GM12878 (cell line): Measurements from ENCODE around the gene ASPHD1. TPM values are rescaled to one million over a fixed set of nuclear protein-coding genes. Genes with fewer than 3 reads are reported as not detected.

Source experiments
- ATAC-seq: fragments of 200-7000 bp; cut with Tn5 transposase; 3 replicates; pipeline ENCODE4 v1.9.1; 2020; ENCODE audit warnings: mild to moderate bottlenecking, moderate library complexity
- BruUV-seq: library from RNA; stranded (reverse); fragments of 400-500 nt; replicated peaks from 2 replicates; lab custom pipeline; 2021; lab: Mats Ljungman, UMichigan
- CTCF ChIA-PET: fragments of 300-600 bp; sonication (Branson Sonifier 250); formaldehyde crosslinking; extraction: SDS; loops from one replicate; lab custom pipeline; 2021; ENCODE audit warnings: inconsistent platforms; lab: Yijun Ruan, JAX
- POLR2A ChIA-PET: fragments of 350-600 bp; formaldehyde crosslinking; extraction: SDS; loops from one replicate; lab custom pipeline; 2021; ENCODE audit warnings: inconsistent platforms; lab: Charles Lee
- RAD21 ChIA-PET: fragments of 300-600 bp; sonication (Branson Sonifier 250); formaldehyde crosslinking; loops from one replicate; lab custom pipeline; 2023; ENCODE audit warnings: antibody characterized with exemption; ENCODE audit not compliant: unreplicated experiment; lab: Charles Lee
- SMC1A ChIA-PET: fragments of 300-600 bp; sonication (Branson Sonifier 250); formaldehyde crosslinking; loops from one replicate; lab custom pipeline; 2023; ENCODE audit not compliant: unreplicated experiment, uncharacterized antibody; lab: Charles Lee
- DNase-seq: peaks from one replicate; pipeline ENCODE4 v3.0.0-alpha.2; 2011; ENCODE audit warnings: low read depth, low spot score
- FAIRE-seq: peaks from 3 replicates; lab custom pipeline; 2011; peaks lifted over from hg19 to GRCh38; lab: Jason Lieb, UNC
- H2AFZ ChIP-seq: 2 replicates; pipeline ENCODE4 v1.6.0; 2011; ENCODE audit warnings: low read depth, low read length, control low read depth; ENCODE audit not compliant: control insufficient read depth
- H3K27ac ChIP-seq: 2 replicates; pipeline ENCODE4 v1.5.1; 2011; ENCODE audit warnings: control low read depth; ENCODE audit not compliant: control insufficient read depth, insufficient read depth
- H3K27me3 ChIP-seq, 2 experiments: replicated peaks in 1 of 2; 2 replicates each; pipeline versions ENCODE4 v1.6.0 to v1.6.1; 2011; ENCODE audit warnings: low read length in 1 of 2; ENCODE audit not compliant: control insufficient read depth in 2 of 2, insufficient read depth in 2 of 2
- H3K36me3 ChIP-seq, 2 experiments: 2 replicates each; pipeline ENCODE4 v1.5.1; 2011; ENCODE audit warnings: low read length in 1 of 2; ENCODE audit not compliant: control insufficient read depth in 2 of 2, insufficient read depth in 2 of 2
- H3K4me1 ChIP-seq: 2 replicates; pipeline ENCODE4 v1.6.1; 2011; ENCODE audit warnings: mild to moderate bottlenecking, low read length, moderate library complexity, mixed read lengths; ENCODE audit not compliant: control insufficient read depth, insufficient read depth
- H3K4me2 ChIP-seq: 2 replicates; pipeline ENCODE4 v1.6.0; 2011; ENCODE audit warnings: control low read depth; ENCODE audit not compliant: control insufficient read depth, insufficient read depth
- H3K4me3 ChIP-seq: fragments of 200-600 bp; sonication (generic); 2 replicates; pipeline ENCODE4 v1.5.1; 2016
- H3K79me2 ChIP-seq: 2 replicates; pipeline ENCODE4 v1.6.0; 2011; ENCODE audit warnings: low read length; ENCODE audit not compliant: control insufficient read depth, insufficient read depth
- H3K9ac ChIP-seq: 2 replicates; pipeline ENCODE4 v1.8.0; 2011; ENCODE audit warnings: low read length, control low read depth, mixed read lengths; ENCODE audit not compliant: control insufficient read depth, insufficient read depth
- H3K9me3 ChIP-seq: replicated peaks from 3 replicates; pipeline ENCODE4 v1.5.1; 2011; ENCODE audit warnings: mild to moderate bottlenecking, low read length; ENCODE audit not compliant: control insufficient read depth, insufficient read depth
- H4K20me1 ChIP-seq: 2 replicates; pipeline ENCODE4 v1.6.0; 2011; ENCODE audit not compliant: control insufficient read depth, insufficient read depth
- BMI1 ChIP-seq: fragments of 450-650 bp; IDR thresholded peaks from 2 replicates; pipeline ENCODE4 v1.6.1; 2016; ENCODE audit warnings: mild to moderate bottlenecking, moderate library complexity, borderline replicate concordance
- JUND ChIP-seq: IDR thresholded peaks from 2 replicates; pipeline ENCODE4 v1.6.1; 2012; ENCODE audit warnings: low read depth, mild to moderate bottlenecking, low read length, improper control_type of control experiment, moderate library complexity
- MTA3 ChIP-seq: IDR thresholded peaks from 2 replicates; pipeline ENCODE4 v1.6.1; 2012; ENCODE audit warnings: low read length, inconsistent platforms, borderline replicate concordance
- NKRF ChIP-seq: fragments of 450-650 bp; conservative IDR thresholded peaks from 2 replicates; pipeline ENCODE4 v1.6.1; 2017; ENCODE audit warnings: mild to moderate bottlenecking, moderate library complexity
- RCOR1 ChIP-seq: conservative IDR thresholded peaks from 2 replicates; pipeline ENCODE4 v1.6.1; 2012; ENCODE audit warnings: low read depth, low read length, improper control_type of control experiment
- SMAD1 ChIP-seq: fragments of 450-650 bp; IDR thresholded peaks from 2 replicates; pipeline ENCODE4 v1.6.1; 2018; ENCODE audit warnings: mild to moderate bottlenecking, low read depth; ENCODE audit not compliant: partially characterized antibody
- SUZ12 ChIP-seq: fragments of 200-600 bp; sonication (generic); IDR thresholded peaks from one replicate; pipeline ENCODE4 v1.6.1; 2018; ENCODE audit warnings: antibody characterized with exemption, mild to moderate bottlenecking; ENCODE audit not compliant: unreplicated experiment
- WGBS: methylation state at CpG from one replicate; pipeline ENCODE4 v1.1.6; 2016; ENCODE audit warnings: low lambda C conversion rate; ENCODE audit not compliant: insufficient replicate concordance, insufficient coverage; ENCODE audit errors: missing lambda C conversion rate; 5-methylcytosine and 5-hydroxymethylcytosine counted together
- in situ Hi-C: fragments of 300-500 bp; cut with MboI; formaldehyde crosslinking; loops from 9 replicates; pipeline ENCODE4 v1.14.3; 2018; ENCODE audit warnings: mixed read lengths
- intact Hi-C: fragments of 100-400 bp; cut with micrococcal nuclease; formaldehyde crosslinking; loops from one replicate; pipeline ENCODE4 v1.14.2; 2022; ENCODE audit not compliant: unreplicated experiment
- polyA plus RNA-seq, 11 experiments: library from polyadenylated mRNA; depleted of rRNA in 4 of 11; unstranded in 6 of 11; stranded (reverse) in 5 of 11; fragments of >200 nt; fragmentation: Nextera tagmentation in 4 of 11; fragmentation: Illumina TruSeq in 1 of 11; extraction: Ambion mirVana in 4 of 11; extraction: Trizol in 1 of 11; gene quantifications; 1 replicate in 1 of 11; 2 replicates in 10 of 11; pipeline versions ENCODE4 v1.2.1 to v1.2.3, GENCODE V29; 2011 to 2016; ENCODE audit warnings: inconsistent platforms in 2 of 11, missing spikeins in 2 of 11, low read depth in 1 of 11
- total RNA-seq, 4 experiments: library from RNA; depleted of rRNA in 3 of 4; stranded (reverse); fragments of >200 nt in 3 of 4; fragmentation: Illumina TruSeq in 1 of 4; extraction: Trizol in 1 of 4; gene quantifications; 2 replicates each; pipeline versions ENCODE4 v1.2.1 to v1.2.3, GENCODE V29; 2013 to 2021

Gene ASPHD1
- total and polyA plus RNA-seq, 10 of the 15 experiments (the other 5 are each of a cell fraction or from before 2014, with no cell fraction given) = not detected

- Histone ChIP-seq H3K27me3 (no peaks in the 10 kb centered on the region), H2AFZ (no peak overlapping the region), H3K4me3 (no peak overlapping the region), H3K27ac (no peak overlapping the region), H3K79me2 (peaks cover 7% of the 10 kb centered on the region), H4K20me1 (no peaks in the 10 kb centered on the region), H3K4me1 (no peaks in the 10 kb centered on the region), H3K9ac (no peak overlapping the region), H3K36me3 (peaks cover 0 to 3% of the 10 kb centered on the region in 2 experiments; a peak in 2 of 4 replicates), H3K9me3 (no peaks in the 10 kb centered on the region), H3K4me2 (no peak overlapping the region)
- ChIA-PET SMC1A (no interaction called here), CTCF (interaction anchor here (1.9 kb wide), 1 partner anchor 10 kb away, joined by 11 read pairs; no protein-coding TSS in a partner anchor), RAD21 (no interaction called here), POLR2A (interaction anchor here (0.6 kb wide), 1 partner anchor 889 kb away, joined by 3 read pairs; no protein-coding TSS in a partner anchor)
- ATAC-seq (no peak), DNase-seq (no peak), FAIRE-seq (no peak)
- no peak for TF ChIP-seq JUND
- TF ChIP-seq SMAD1 = no peak
- no peak for TF ChIP-seq NKRF
- no peak for TF ChIP-seq SUZ12
- no peak for TF ChIP-seq MTA3
- no peak for TF ChIP-seq RCOR1
- no peak for TF ChIP-seq BMI1
- intact Hi-C loops (no loop called here), in situ Hi-C loops (no loop called here)
- WGBS = 94% methylated on average over 9 of the region's 10 CpGs
- BruUV-seq = no TSS peak
These were observed 42.0 kb upstream of the ASPHD1 start for GRCh38 chr16:29858149-29858849.
